HCT116 (cell line): ENCODE measurements around the gene VAT1. TPM values are rescaled to one million over a fixed set of nuclear protein-coding genes. Genes with fewer than 3 reads are reported as not detected.

Experiments used
- ATAC-seq: fragments of 200-7000 bp; cut with Tn5 transposase; 2 replicates; pipeline ENCODE4 v1.9.1; 2020; ENCODE audit warnings: mild to moderate bottlenecking, moderate library complexity
- BruUV-seq: library from RNA; stranded (reverse); fragments of 400-500 nt; replicated peaks from 2 replicates; lab custom pipeline; 2021; lab: Mats Ljungman, UMichigan
- CTCF ChIA-PET: fragments of 300-600 bp; sonication (Branson Sonifier 250); formaldehyde crosslinking; loops from one replicate; lab custom pipeline; 2021; ENCODE audit warnings: antibody characterized with exemption; lab: Charles Lee
- POLR2A ChIA-PET: fragments of 300-600, 350-600 bp; sonication (Branson Sonifier 250); formaldehyde crosslinking; loops from one replicate; lab custom pipeline; 2021; ENCODE audit warnings: antibody characterized with exemption; lab: Charles Lee
- RAD21 ChIA-PET, 2 experiments: fragments of 300-600 bp; sonication (Branson Sonifier 250); formaldehyde crosslinking; loops; one replicate each; lab custom pipeline; 2023; ENCODE audit warnings: low total read pairs in 2 of 2; ENCODE audit not compliant: uncharacterized antibody in 2 of 2, unreplicated experiment in 2 of 2, low non-redundant PET in 1 of 2; lab: Charles Lee
- DNase-seq: peaks from one replicate; pipeline ENCODE4 v3.0.0-alpha.2; 2010; ENCODE audit warnings: low read depth, low spot score
- H2AFZ ChIP-seq: fragments of 200-600 bp; shearing (Covaris generic), sonication (generic); 2 replicates; pipeline ENCODE4 v1.6.1; 2017; ENCODE audit warnings: low read depth, mixed run types, mixed read lengths, antibody characterized with exemption, low read length; ENCODE audit not compliant: poor library complexity, severe bottlenecking
- H3K27ac ChIP-seq: 2 replicates; pipeline ENCODE4 v1.5.1; 2012; ENCODE audit warnings: low read depth, low read length
- H3K27me3 ChIP-seq: fragments of 200-600 bp; sonication (generic); 2 replicates; pipeline ENCODE4 v1.6.1; 2016; ENCODE audit warnings: mixed run types, low read length, mixed read lengths; ENCODE audit not compliant: insufficient read depth
- H3K36me3 ChIP-seq, 2 experiments: fragments of 200-500 bp in 1 of 2; fragments of 200-600 bp in 1 of 2; sonication (Bioruptor generic) in 1 of 2; sonication (generic) in 1 of 2; 2 replicates each; pipeline versions ENCODE4 v1.5.1 to v1.6.1; 2014 to 2016; ENCODE audit warnings: low read length in 2 of 2, inconsistent platforms in 1 of 2, mixed read lengths in 1 of 2, mixed run types in 1 of 2; ENCODE audit not compliant: insufficient read depth in 2 of 2, control insufficient read depth in 1 of 2
- H3K4me1 ChIP-seq, 2 experiments: fragments of 200-600 bp in 1 of 2; sonication (generic) in 1 of 2; 2 replicates each; pipeline versions ENCODE4 v1.5.1 to v1.6.1; 2012 to 2017; ENCODE audit warnings: low read length in 2 of 2, inconsistent platforms in 1 of 2, mild to moderate bottlenecking in 1 of 2, mixed read lengths in 1 of 2, mixed run types in 1 of 2, moderate library complexity in 1 of 2; ENCODE audit not compliant: insufficient read depth in 2 of 2, control insufficient read depth in 1 of 2
- H3K4me2 ChIP-seq: fragments of 200-600 bp; sonication (generic); 2 replicates; pipeline ENCODE4 v1.6.1; 2017; ENCODE audit warnings: mixed run types, low read length, mixed read lengths
- H3K4me3 ChIP-seq, 2 experiments: fragments of 200-600 bp in 1 of 2; sonication (generic) in 1 of 2; replicated peaks in 1 of 2; 2 replicates each; pipeline ENCODE4 v1.5.1; 2011 to 2016; ENCODE audit warnings: low read length in 2 of 2, control low read depth in 1 of 2, low read depth in 1 of 2, mild to moderate bottlenecking in 1 of 2, mixed read lengths in 1 of 2, mixed run types in 1 of 2
- H3K79me2 ChIP-seq: fragments of 200-600 bp; sonication (generic); 2 replicates; pipeline ENCODE4 v1.6.1; 2017; ENCODE audit warnings: mild to moderate bottlenecking, mixed run types, low read length, moderate library complexity, mixed read lengths; ENCODE audit not compliant: insufficient read depth
- H3K9ac ChIP-seq: fragments of 200-600 bp; sonication (generic); 2 replicates; pipeline ENCODE4 v1.6.1; 2016; ENCODE audit warnings: low read length, mixed read lengths
- H3K9me2 ChIP-seq: fragments of 200-600 bp; sonication (generic), shearing (Covaris generic); 2 replicates; pipeline ENCODE4 v1.6.1; 2017; ENCODE audit warnings: mixed run types, mild to moderate bottlenecking, moderate library complexity; ENCODE audit not compliant: insufficient read depth
- H3K9me3 ChIP-seq, 2 experiments: fragments of 200-500 bp in 1 of 2; fragments of 200-600 bp in 1 of 2; sonication (Bioruptor generic) in 1 of 2; sonication (generic) in 1 of 2; 2 replicates each; pipeline ENCODE4 v1.6.1; 2014 to 2017; ENCODE audit warnings: low read length in 2 of 2, mixed read lengths in 2 of 2, inconsistent platforms in 1 of 2, low read depth in 1 of 2, mild to moderate bottlenecking in 1 of 2, mixed run types in 1 of 2, moderate library complexity in 1 of 2; ENCODE audit not compliant: control insufficient read depth in 1 of 2, insufficient read depth in 1 of 2
- H4K20me1 ChIP-seq: fragments of 200-600 bp; sonication (generic), shearing (Covaris generic); 2 replicates; pipeline ENCODE4 v1.6.1; 2017; ENCODE audit warnings: mixed run types, mild to moderate bottlenecking, moderate library complexity; ENCODE audit not compliant: insufficient read depth
- CBX3 ChIP-seq: IDR thresholded peaks from 2 replicates; pipeline ENCODE4 v1.6.1; 2012; ENCODE audit warnings: low read depth
- CEBPB ChIP-seq: IDR thresholded peaks from 2 replicates; pipeline ENCODE4 v1.6.1; 2012; ENCODE audit warnings: low read depth
- EGR1 ChIP-seq: IDR thresholded peaks from 2 replicates; pipeline ENCODE4 v1.6.1; 2012; ENCODE audit warnings: low read depth
- ELF1 ChIP-seq: IDR thresholded peaks from 2 replicates; pipeline ENCODE4 v1.6.1; 2012; ENCODE audit warnings: low read depth, borderline replicate concordance
- EZH2phosphoT487 ChIP-seq: fragments of 200-600 bp; IDR thresholded peaks from 2 replicates; pipeline ENCODE4 v1.6.1; 2018; ENCODE audit warnings: antibody characterized with exemption, borderline replicate concordance
- FOSL1 ChIP-seq: IDR thresholded peaks from 2 replicates; pipeline ENCODE4 v1.6.1; 2012; ENCODE audit warnings: low read depth
- JUND ChIP-seq: IDR thresholded peaks from 2 replicates; pipeline ENCODE4 v1.6.1; 2012
- MAX ChIP-seq: IDR thresholded peaks from 2 replicates; pipeline ENCODE4 v1.6.1; 2012
- POLR2A ChIP-seq: IDR thresholded peaks from 2 replicates; pipeline ENCODE4 v1.7.0; 2011; ENCODE audit warnings: borderline replicate concordance; ENCODE audit not compliant: insufficient read depth, insufficient read length; ENCODE audit errors: extremely low read depth
- POLR2AphosphoS5 ChIP-seq: IDR thresholded peaks from 2 replicates; pipeline ENCODE4 v1.6.1; 2011; ENCODE audit warnings: mild to moderate bottlenecking, low read depth, low read length, moderate library complexity
- RAD21 ChIP-seq: IDR thresholded peaks from 2 replicates; pipeline ENCODE4 v1.6.1; 2012; ENCODE audit warnings: low read depth, mild to moderate bottlenecking
- REST ChIP-seq: IDR thresholded peaks from 2 replicates; pipeline ENCODE4 v1.6.1; 2012; ENCODE audit warnings: low read depth
- SIN3A ChIP-seq: IDR thresholded peaks from 2 replicates; pipeline ENCODE4 v1.6.1; 2012; ENCODE audit warnings: low read depth
- TCF7L2 ChIP-seq: IDR thresholded peaks from 2 replicates; pipeline ENCODE4 v1.7.0; 2011; ENCODE audit warnings: borderline replicate concordance, inconsistent platforms; ENCODE audit not compliant: insufficient read depth, insufficient read length; ENCODE audit errors: extremely low read depth
- YY1 ChIP-seq: IDR thresholded peaks from 2 replicates; pipeline ENCODE4 v1.6.1; 2011; ENCODE audit warnings: low read length, low read depth, moderate library complexity, mild to moderate bottlenecking; ENCODE audit not compliant: insufficient replicate concordance; ENCODE audit errors: extremely low read depth
- ZFX ChIP-seq: fragments of 450-650 bp; IDR thresholded peaks from 2 replicates; pipeline ENCODE4 v1.6.1; 2017
- ZNF274 ChIP-seq: fragments of 200-500 bp; sonication (Bioruptor generic); IDR thresholded peaks from 2 replicates; pipeline ENCODE4 v1.6.1; 2014; ENCODE audit warnings: mild to moderate bottlenecking, low read depth, low read length, inconsistent platforms
- intact Hi-C: fragments of 100-400 bp; cut with micrococcal nuclease; formaldehyde crosslinking; loops from 2 replicates; pipeline ENCODE4 v1.10.0; 2022
- total RNA-seq: library from RNA; stranded (reverse); gene quantifications from one replicate; pipeline ENCODE4 v1.2.1, GENCODE V29; 2021; ENCODE audit not compliant: unreplicated experiment

Gene VAT1
- total RNA-seq, 1 experiment from 2014 or later = 197 TPM

GRCh38 chr17:43011728-43012472 is 10.3 kb downstream of the VAT1 start:
- TF ChIP-seq ZNF274 (no peak), CEBPB (no peak), JUND (no peak), ZFX (no peak), RAD21 (no peak), POLR2A (no peak), EGR1 (no peak), CBX3 (no peak), YY1 (no peak), EZH2phosphoT487 (no peak), SIN3A (no peak), TCF7L2 (no peak), ELF1 (no peak), MAX (no peak), FOSL1 (no peak), REST (no peak), POLR2AphosphoS5 (no peak)
- no peaks in the 10 kb centered on the region for H3K9me3 ChIP-seq
- no peak for DNase-seq
- H3K4me3 ChIP-seq = no peak overlapping the region
- H3K27me3 ChIP-seq = no peaks in the 10 kb centered on the region
- H4K20me1 ChIP-seq = no peaks in the 10 kb centered on the region
- ChIA-PET RAD21 (no interaction called here), CTCF (interaction anchor here (1.6 kb wide), 1 partner anchor 12 kb away, joined by 5 read pairs; no protein-coding TSS in a partner anchor), POLR2A (interaction anchor here (1.4 to 1.7 kb wide), 3 partner anchors 8 to 14 kb away, joined by 4 to 6 read pairs (median 6); partner anchors contain the start of gene RPL27)
- H3K9me2 ChIP-seq = no peaks in the 10 kb centered on the region
- H2AFZ ChIP-seq = no peak overlapping the region
- peaks cover 10 to 29% of the 10 kb centered on the region in 2 experiments; a peak in 3 of 4 replicates for H3K4me1 ChIP-seq
- H3K4me2 ChIP-seq = no peak overlapping the region
- H3K36me3 ChIP-seq = 0 out of 4 replicates have a peak, but pooled peaks cover 0 to 3% of the 10 kb centered on the region in 2 experiments
- no peak overlapping the region; the same call in 1 of the 2 replicates for H3K9ac ChIP-seq
- no peaks in the 10 kb centered on the region for H3K79me2 ChIP-seq
- no peak for ATAC-seq
- BruUV-seq = no TSS peak
- intact Hi-C loops = no loop called here
- no peak overlapping the region for H3K27ac ChIP-seq
